Peyer's patch (tissue), 4 donors: ENCODE data around the gene KBTBD7. TPM values are rescaled to one million over a fixed set of nuclear protein-coding genes. Genes with fewer than 3 reads are reported as not detected.
A peak's percentile ranks its signal among the peaks of the same experiment; 100 is the strongest.

Experiments used
- DNase-seq, 3 donors: peaks; one replicate each; pipeline ENCODE4 v3.0.0-alpha.2; 2017 to 2019
- H3K27ac ChIP-seq, 4 donors: fragments of 200-600 bp; sonication (generic); one replicate each; pipeline ENCODE4 v1.5.1; 2016 to 2019
- H3K27me3 ChIP-seq, 2 donors: fragments of 200-600 bp; sonication (generic); one replicate each; pipeline ENCODE4 v1.5.1; 2019
- H3K36me3 ChIP-seq, 3 donors: fragments of 200-600 bp; sonication (generic); one replicate each; pipeline ENCODE4 v1.5.1; 2016 to 2019
- H3K4me1 ChIP-seq, 4 donors: fragments of 200-600 bp; sonication (generic); one replicate each; pipeline ENCODE4 v1.5.1; 2016 to 2019
- H3K4me3 ChIP-seq, 4 donors: fragments of 200-600 bp; sonication (generic); 1 replicate in 3 of 4; 2 replicates in 1 of 4; pipeline ENCODE4 v1.5.1; 2016 to 2019; ENCODE audit warnings: mild to moderate bottlenecking in 1 of 4
- H3K9me3 ChIP-seq, 4 donors: fragments of 200-600 bp; sonication (generic); one replicate each; pipeline ENCODE4 v1.5.1; 2016 to 2019; ENCODE audit warnings: mild to moderate bottlenecking in 1 of 4
- POLR2A ChIP-seq, 2 donors: fragments of 450-650 bp; IDR thresholded peaks; one replicate each; pipeline ENCODE4 v1.5.1; 2017; ENCODE audit warnings: antibody characterized with exemption in 2 of 2, mild to moderate bottlenecking in 2 of 2, moderate library complexity in 2 of 2
- total RNA-seq, 4 donors: library from RNA; depleted of rRNA; stranded (reverse); fragments of >200 nt; gene quantifications; one replicate each; pipeline ENCODE4 v1.1.0, GENCODE V29; 2016
- TF ChIP-seq, protein P1 (sequence below), 6 experiments: fragments of 450-650 bp in 4 of 6; fragments of 200-600 bp in 2 of 6; sonication (generic) in 1 of 6; IDR thresholded peaks; one replicate each; pipeline ENCODE4 v1.5.1; 2017 to 2019; ENCODE audit warnings: antibody characterized with exemption in 6 of 6, mild to moderate bottlenecking in 3 of 6, moderate library complexity in 1 of 6

Gene KBTBD7, protein sequence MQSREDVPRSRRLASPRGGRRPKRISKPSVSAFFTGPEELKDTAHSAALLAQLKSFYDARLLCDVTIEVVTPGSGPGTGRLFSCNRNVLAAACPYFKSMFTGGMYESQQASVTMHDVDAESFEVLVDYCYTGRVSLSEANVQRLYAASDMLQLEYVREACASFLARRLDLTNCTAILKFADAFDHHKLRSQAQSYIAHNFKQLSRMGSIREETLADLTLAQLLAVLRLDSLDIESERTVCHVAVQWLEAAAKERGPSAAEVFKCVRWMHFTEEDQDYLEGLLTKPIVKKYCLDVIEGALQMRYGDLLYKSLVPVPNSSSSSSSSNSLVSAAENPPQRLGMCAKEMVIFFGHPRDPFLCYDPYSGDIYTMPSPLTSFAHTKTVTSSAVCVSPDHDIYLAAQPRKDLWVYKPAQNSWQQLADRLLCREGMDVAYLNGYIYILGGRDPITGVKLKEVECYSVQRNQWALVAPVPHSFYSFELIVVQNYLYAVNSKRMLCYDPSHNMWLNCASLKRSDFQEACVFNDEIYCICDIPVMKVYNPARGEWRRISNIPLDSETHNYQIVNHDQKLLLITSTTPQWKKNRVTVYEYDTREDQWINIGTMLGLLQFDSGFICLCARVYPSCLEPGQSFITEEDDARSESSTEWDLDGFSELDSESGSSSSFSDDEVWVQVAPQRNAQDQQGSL
- total RNA-seq = 1 to 10 TPM; 3.3 to 6.7 (median 5.8) TPM

DNA sequence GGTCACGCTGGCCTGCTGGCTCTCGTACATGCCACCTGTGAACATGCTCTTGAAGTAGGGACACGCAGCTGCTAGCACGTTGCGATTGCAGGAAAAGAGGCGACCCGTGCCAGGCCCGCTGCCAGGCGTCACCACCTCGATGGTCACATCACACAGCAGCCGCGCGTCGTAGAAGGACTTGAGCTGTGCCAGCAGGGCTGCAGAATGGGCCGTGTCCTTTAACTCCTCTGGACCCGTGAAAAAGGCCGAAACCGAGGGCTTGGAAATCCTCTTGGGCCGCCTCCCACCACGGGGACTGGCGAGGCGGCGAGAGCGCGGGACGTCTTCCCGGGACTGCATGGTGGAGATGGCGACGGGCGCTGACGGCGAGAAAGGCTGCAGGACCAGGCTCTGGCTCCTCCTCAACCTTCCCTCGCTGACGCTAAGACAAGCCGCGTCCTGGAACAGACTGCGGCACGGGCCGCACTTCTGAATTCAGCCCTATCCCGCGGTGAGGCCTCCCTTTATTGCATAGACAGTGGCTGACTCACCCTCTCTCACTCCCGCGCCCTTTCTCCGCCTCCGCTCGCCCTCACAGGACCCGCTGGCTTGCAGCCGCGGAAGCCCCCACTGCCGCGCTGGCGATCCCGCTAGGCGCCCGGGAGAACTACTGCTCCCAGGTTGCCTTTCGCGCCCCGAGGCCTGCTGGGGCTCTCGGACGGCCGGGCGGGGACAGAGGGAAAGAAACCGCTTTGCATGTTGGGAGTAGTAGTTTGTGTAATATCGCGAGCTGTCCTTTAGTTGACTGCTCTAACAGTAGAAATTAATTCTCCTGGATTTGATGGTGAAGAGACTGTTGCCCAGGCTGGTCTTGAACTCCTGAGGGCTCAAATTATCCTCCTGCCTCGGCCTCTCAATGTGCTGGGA, at the start of gene KBTBD7:
KBTBD7 (minus strand) TSS at position 651 of the 906 bp plus-strand sequence; CDS start at position 339, 312 bp downstream.
- TF ChIP-seq POLR2A (IDR thresholded peaks at IDR 0.05) = peak; percentile 24 to 62
- TF ChIP-seq, protein P1, sequence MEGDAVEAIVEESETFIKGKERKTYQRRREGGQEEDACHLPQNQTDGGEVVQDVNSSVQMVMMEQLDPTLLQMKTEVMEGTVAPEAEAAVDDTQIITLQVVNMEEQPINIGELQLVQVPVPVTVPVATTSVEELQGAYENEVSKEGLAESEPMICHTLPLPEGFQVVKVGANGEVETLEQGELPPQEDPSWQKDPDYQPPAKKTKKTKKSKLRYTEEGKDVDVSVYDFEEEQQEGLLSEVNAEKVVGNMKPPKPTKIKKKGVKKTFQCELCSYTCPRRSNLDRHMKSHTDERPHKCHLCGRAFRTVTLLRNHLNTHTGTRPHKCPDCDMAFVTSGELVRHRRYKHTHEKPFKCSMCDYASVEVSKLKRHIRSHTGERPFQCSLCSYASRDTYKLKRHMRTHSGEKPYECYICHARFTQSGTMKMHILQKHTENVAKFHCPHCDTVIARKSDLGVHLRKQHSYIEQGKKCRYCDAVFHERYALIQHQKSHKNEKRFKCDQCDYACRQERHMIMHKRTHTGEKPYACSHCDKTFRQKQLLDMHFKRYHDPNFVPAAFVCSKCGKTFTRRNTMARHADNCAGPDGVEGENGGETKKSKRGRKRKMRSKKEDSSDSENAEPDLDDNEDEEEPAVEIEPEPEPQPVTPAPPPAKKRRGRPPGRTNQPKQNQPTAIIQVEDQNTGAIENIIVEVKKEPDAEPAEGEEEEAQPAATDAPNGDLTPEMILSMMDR (IDR thresholded peaks at IDR 0.05) = peak in 2 of 6 experiments; percentile 5 to 28
- H3K27ac ChIP-seq = peak within 1 kb of the TSS; percentile 63 to 87 (median 83)

DNA sequence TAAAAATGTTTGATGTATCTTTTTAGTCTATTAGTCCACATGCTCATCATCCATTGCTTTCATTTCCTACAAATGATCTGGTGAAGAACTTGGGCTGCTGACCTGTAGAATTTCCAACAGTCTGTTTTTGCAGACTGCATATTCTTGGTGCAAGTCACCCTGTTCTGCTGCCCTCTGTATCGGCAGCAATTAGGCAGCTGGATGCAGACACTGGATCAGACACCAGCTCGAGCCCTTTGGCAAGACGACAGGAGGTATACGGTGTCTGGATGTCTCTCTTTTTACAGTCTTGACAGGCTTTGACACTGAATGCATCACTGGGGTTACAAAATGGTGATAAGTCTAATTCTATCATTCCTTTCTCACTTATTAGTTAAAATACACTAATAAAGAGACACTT, 47.3 kb upstream of the KBTBD7 start:
- Histone ChIP-seq H3K27me3 (no peaks in the 10 kb centered on the region), H3K4me3 (no peak overlapping the region), H3K27ac (no peak overlapping the region), H3K36me3 (peaks cover 0 to 27% (median 0%) of the 10 kb centered on the region in 3 donors), H3K9me3 (no peaks in the 10 kb centered on the region), H3K4me1 (no peaks in the 10 kb centered on the region)
- TF ChIP-seq, protein P1 (IDR thresholded peaks at IDR 0.05) = no peak
- TF ChIP-seq POLR2A (IDR thresholded peaks at IDR 0.05) = no peak
- no peak for DNase-seq

More for the DNA sequence above, at the start of gene KBTBD7:
- H3K4me1 ChIP-seq = peaks cover 0 to 19% (median 0%) of the 10 kb centered on the region in 4 donors
- peak; percentile 91 to 96 (median 93) for DNase-seq
- no peaks in the 10 kb centered on the region for H3K27me3 ChIP-seq
- no peaks in the 10 kb centered on the region for H3K36me3 ChIP-seq
- H3K4me3 ChIP-seq = peak within 1 kb of the TSS; percentile 52 to 79 (median 64)
- H3K9me3 ChIP-seq = no peaks in the 10 kb centered on the region

DNA sequence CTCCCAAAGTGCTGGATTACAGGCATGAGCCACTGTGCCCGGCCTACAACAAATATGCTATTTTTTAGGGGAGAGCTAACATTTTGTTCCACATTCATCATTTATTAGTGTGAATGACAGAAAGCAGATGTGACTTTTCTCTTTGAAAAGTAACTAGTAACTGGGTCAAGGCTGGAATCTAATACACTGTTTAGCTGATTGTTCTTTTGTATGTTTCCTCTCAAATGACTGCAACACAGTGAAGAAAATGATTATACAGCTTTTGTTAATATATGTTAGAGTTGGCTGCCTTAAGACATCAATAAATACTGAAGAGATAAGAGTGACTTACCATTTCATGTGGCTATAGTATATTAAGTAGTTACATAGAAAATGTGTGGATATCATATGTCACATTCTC, 42.0 kb upstream of the KBTBD7 start:
- H3K4me3 ChIP-seq = no peak overlapping the region
- no peaks in the 10 kb centered on the region for H3K27me3 ChIP-seq
- DNase-seq = no peak

DNA sequence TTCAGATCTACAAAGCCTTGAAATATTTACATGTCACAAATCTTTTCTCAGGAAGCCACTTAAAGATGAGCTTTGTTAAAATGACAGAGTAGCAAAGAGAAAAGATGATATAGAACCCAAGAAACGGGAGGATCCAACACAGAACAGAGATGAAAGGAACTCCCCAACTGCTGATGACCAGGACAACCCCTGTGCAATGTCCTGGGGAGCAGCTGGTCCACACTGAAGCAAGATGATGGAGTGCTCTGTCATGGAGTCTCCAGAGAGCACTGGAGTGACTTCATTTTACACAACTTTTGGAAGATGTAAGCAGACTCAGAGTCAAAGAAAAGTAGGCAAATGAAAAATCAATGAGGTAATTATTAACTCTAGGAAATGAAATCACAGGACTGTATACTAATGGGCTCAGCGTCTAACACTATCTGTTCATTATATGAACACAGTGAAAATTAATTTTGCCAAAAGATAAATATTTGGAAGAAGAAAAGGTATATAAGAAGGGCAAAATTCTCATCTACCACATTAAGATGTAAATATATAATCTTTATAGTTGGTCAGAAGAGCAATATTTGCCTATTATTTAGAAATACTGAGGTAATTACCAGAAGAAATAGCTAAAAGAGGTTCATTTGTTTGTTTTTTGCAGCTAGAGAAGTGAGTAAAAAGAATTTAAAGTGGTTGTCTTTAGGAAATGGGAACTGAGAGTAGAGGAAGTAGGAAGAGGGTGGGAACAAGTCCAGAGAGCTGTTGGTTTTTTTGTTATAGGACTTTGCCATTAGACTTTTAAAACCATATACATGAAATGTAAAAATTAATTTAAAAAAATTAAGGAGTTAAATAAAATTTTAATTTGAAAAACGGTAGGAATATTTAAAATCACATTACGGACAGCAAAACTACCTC, 38.5 kb upstream of the KBTBD7 start:
- Histone ChIP-seq H3K27me3 (no peaks in the 10 kb centered on the region), H3K9me3 (no peaks in the 10 kb centered on the region), H3K4me3 (no peak overlapping the region), H3K4me1 (no peaks in the 10 kb centered on the region), H3K27ac (no peak overlapping the region), H3K36me3 (peaks cover 0 to 22% (median 0%) of the 10 kb centered on the region in 3 donors)
- no peak for TF ChIP-seq POLR2A (IDR thresholded peaks at IDR 0.05)
- TF ChIP-seq, protein P1 (IDR thresholded peaks at IDR 0.05) = no peak
- no peak for DNase-seq

More for the DNA sequence above, 42.0 kb upstream of the KBTBD7 start:
- Histone ChIP-seq H3K36me3 (peaks cover 0 to 27% (median 0%) of the 10 kb centered on the region in 3 donors), H3K9me3 (no peaks in the 10 kb centered on the region), H3K4me1 (no peaks in the 10 kb centered on the region), H3K27ac (no peak overlapping the region)
- TF ChIP-seq, protein P1 (IDR thresholded peaks at IDR 0.05) = no peak
- no peak for TF ChIP-seq POLR2A (IDR thresholded peaks at IDR 0.05)
